GM18498 (cell line): ENCODE results near the gene PTPRN2.
"Not testable (repeated sequence)": the region's sequence is repeated elsewhere in the genome, so short reads cannot be mapped to it uniquely, and the experiment has no call there.

ENCODE experiments used
- ATAC-seq: cut with Tn5 transposase; IDR thresholded peaks from one replicate; pipeline ENCODE4 v1.9.1; 2021; ENCODE audit warnings: mild to moderate bottlenecking, moderate library complexity; ENCODE audit not compliant: unreplicated experiment

PTPRN2 gene

GRCh38 chr7:158587162-158588084 is at the start of gene PTPRN2:
TSS of gene PTPRN2 (minus strand) at chr7:158587823.
- ATAC-seq: no peak

GRCh38 chr7:158633055-158633956 is 45.7 kb upstream of the PTPRN2 start:
- peak; percentile 65 for ATAC-seq

GRCh38 chr7:158631574-158632195 is 44.1 kb upstream of the PTPRN2 start:
- ATAC-seq: no peak

- ATAC-seq: not testable (repeated sequence)
These were observed 38.7 kb upstream of the PTPRN2 start for GRCh38 chr7:158626289-158626688.

- ATAC-seq: no peak
These were observed 35.6 kb upstream of the PTPRN2 start for GRCh38 chr7:158623241-158623640.

- ATAC-seq: no peak
These were observed 33.3 kb upstream of the PTPRN2 start for GRCh38 chr7:158620839-158621441.

GRCh38 chr7:158620418-158620817 is 32.8 kb upstream of the PTPRN2 start:
- no peak for ATAC-seq

- ATAC-seq: no peak
These were observed 31.1 kb upstream of the PTPRN2 start for GRCh38 chr7:158618745-158619140.

GRCh38 chr7:158617737-158618128 is 30.1 kb upstream of the PTPRN2 start:
- no peak for ATAC-seq

GRCh38 chr7:158616050-158616449 is 28.4 kb upstream of the PTPRN2 start:
- no peak for ATAC-seq

GRCh38 chr7:158614700-158615099 is 27.1 kb upstream of the PTPRN2 start:
- no peak for ATAC-seq

- peak; percentile 96 for ATAC-seq
These were observed 25.9 kb upstream of the PTPRN2 start for GRCh38 chr7:158613481-158613880.

- ATAC-seq: no peak
These were observed 24.9 kb upstream of the PTPRN2 start for GRCh38 chr7:158612546-158612945.

- no peak for ATAC-seq
These were observed 23.9 kb upstream of the PTPRN2 start for GRCh38 chr7:158611541-158611940.

GRCh38 chr7:158609313-158609974 is 21.8 kb upstream of the PTPRN2 start:
- ATAC-seq: no peak

- ATAC-seq: no peak
These were observed 19.9 kb upstream of the PTPRN2 start for GRCh38 chr7:158607563-158607962.

- no peak for ATAC-seq
These were observed 19.2 kb upstream of the PTPRN2 start for GRCh38 chr7:158606671-158607424.

GRCh38 chr7:158606129-158606528 is 18.5 kb upstream of the PTPRN2 start:
- no peak for ATAC-seq
